ENCODE results near the gene BICC1.

BICC1 gene

GRCh38 chr10:58755677-58756076 is 243.0 kb downstream of the BICC1 start:
- no peak for DNase-seq

- no peak for DNase-seq
These were observed 243.6 kb downstream of the BICC1 start for GRCh38 chr10:58756130-58756719.

- no peak for DNase-seq
These were observed 244.8 kb downstream of the BICC1 start for GRCh38 chr10:58757352-58758065.

GRCh38 chr10:58758321-58758720 is 245.6 kb downstream of the BICC1 start:
- DNase-seq, result no peak

GRCh38 chr10:58764087-58764747 is 251.5 kb downstream of the BICC1 start:
- DNase-seq, result no peak

- DNase-seq, result no peak
These were observed 253.2 kb downstream of the BICC1 start for GRCh38 chr10:58765910-58766309.

GRCh38 chr10:58767652-58768051 is 255.0 kb downstream of the BICC1 start:
- no peak for DNase-seq

- DNase-seq, result no peak
These were observed 259.2 kb downstream of the BICC1 start for GRCh38 chr10:58771863-58772262.

GRCh38 chr10:58772758-58773157 is 260.1 kb downstream of the BICC1 start:
- DNase-seq, result no peak

GRCh38 chr10:58773341-58773740 is 260.7 kb downstream of the BICC1 start:
- no peak for DNase-seq

GRCh38 chr10:58773944-58774343 is 261.3 kb downstream of the BICC1 start:
- DNase-seq, result no peak

- no peak for DNase-seq
These were observed 263.4 kb downstream of the BICC1 start for GRCh38 chr10:58775960-58776567.

- no peak for DNase-seq
These were observed 264.1 kb downstream of the BICC1 start for GRCh38 chr10:58776568-58777318.

- DNase-seq, result no peak
These were observed 266.3 kb downstream of the BICC1 start for GRCh38 chr10:58778966-58779365.

- no peak for DNase-seq
These were observed 266.9 kb downstream of the BICC1 start for GRCh38 chr10:58779594-58779993.

GRCh38 chr10:58780476-58780875 is 267.8 kb downstream of the BICC1 start:
- DNase-seq, result no peak

GRCh38 chr10:58781873-58782488 is 269.3 kb downstream of the BICC1 start:
- DNase-seq, result peak; percentile 7 to 47

GRCh38 chr10:58782876-58783851 is 270.5 kb downstream of the BICC1 start:
- no peak for DNase-seq

GRCh38 chr10:58784361-58784760 is 271.7 kb downstream of the BICC1 start:
- no peak for DNase-seq

- DNase-seq, result no peak
These were observed 272.7 kb downstream of the BICC1 start for GRCh38 chr10:58785354-58785753.

- no peak for DNase-seq
These were observed 278.5 kb downstream of the BICC1 start for GRCh38 chr10:58791137-58791536.

Data from inflammatory macrophage (primary cell).